ENCODE results near the gene KCNQ2.

Gene KCNQ2

DNA sequence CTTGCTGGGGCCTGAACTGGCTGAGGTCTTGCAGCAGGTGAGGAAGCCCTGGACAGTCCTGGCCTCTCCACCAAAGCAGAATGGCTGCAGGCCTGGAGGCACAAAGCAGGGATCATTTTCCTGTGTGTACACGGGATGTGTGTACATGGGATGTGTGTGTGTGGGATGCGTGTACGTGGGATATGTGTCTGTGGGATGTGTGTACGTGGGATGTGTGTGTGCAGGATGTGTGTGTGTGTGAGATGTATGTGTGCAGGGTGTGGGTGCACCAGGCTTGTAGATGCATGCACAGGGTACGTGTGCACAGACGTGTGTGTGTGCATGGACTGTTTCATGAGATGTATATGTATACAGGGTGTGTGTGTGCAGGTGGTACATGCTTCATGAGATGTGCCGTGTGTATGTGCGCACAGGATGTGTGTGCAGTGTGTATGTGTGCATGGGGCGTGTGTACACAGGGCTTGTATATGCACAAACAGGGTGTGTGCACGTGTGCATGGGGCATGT, 103.4 kb downstream of the KCNQ2 start:
- no peak for DNase-seq (ENCODE audit: low read depth)

DNA sequence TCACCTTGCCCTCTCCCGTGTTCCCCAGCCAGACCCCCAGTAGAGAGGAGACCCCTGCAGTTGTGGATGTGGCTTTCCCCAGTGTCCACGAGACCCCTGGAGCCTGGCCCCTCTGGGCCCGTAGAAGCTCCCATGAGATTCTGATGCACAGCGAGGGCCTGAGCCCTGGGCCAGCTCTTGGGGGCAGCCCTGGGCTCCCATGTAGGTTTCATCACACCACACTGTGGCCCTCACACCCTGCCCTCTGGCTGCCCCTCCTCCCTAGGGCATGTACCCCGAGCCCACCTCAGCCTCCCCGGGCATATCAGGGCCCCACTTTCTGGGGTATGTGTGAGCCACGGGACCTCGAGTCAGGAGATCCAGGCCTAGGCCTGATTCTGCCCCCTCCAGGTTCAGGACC, 104.3 kb downstream of the KCNQ2 start:
- no peak for DNase-seq (ENCODE audit: low read depth)

DNA sequence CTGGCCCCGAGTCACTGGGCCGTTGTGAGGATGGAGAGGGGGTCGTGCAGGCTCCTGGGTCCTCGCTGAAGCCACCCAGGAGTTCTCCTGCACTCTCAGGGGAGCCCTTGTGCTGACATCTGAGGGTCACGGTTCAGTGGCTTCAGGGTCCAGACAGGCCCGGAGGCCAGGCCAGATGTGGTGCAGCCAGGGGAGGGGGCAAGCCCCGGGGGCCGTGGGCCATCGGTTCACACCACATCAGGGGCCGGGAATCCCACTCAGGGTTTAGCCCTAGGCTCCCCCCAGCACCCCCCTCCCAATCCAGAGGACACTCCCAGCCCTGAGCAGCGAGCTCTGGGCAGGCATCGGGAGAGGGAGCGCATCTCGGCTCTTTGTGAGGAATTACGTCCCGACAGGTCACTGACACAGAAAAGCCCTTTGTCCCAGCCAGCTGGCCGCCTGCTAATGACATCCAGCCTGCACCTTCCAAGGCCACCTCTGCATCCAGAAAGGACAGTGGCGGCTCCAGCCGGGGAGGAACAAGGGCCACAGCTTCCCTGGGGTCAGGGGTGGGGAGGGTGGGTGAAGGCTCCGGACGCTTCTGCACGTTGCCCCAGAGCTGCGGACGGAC, 104.9 kb downstream of the KCNQ2 start:
- DNase-seq (ENCODE audit: low read depth), result no peak

DNA sequence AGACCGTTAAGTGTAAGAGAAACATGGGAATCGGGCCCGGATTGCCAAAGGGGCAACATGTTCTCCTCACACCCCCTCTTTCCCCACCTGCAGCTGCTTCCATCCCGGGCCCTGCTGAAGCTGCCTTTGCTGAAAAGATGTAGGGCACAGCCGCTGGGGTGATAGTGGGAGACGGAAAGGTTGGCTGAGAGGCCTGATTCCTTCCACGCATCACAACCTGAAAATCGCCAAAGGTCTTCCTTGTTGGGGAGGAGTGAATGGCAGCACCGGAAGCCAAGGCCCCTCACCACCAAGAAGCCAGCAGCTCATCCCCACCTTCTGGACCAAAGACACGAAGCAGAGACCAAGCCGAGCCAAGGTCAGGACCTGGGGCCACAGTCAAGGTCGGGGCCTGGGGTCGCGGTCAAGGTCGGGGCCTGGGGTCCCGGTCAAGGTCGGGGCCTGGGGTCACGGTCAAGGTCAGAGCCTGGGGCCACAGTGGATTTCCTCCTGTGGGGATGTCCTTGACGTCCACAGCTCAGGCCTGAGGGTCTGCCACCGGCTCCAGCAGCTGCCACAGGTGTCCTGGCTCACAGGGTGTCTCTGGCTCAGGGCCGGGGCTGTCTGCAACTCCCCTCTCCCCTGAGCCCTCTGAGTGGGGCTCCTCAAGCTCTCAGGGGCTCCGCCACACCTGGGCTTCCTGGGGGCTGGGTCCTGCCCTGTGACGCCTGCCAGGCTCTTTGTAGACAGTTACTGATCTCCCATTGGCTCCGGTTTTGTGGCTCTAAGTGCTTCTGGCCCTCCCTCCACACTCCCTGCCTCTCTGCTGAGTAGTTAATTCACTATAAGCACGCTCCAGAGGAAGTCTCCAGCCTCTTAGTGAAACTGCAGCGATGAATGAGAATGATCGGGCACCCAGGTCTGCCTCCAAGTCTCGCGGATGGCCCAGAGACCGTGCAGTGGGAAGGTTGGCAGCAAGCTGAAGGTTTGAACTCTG, 105.8 kb downstream of the KCNQ2 start:
- DNase-seq (ENCODE audit: low read depth), result no peak

DNA sequence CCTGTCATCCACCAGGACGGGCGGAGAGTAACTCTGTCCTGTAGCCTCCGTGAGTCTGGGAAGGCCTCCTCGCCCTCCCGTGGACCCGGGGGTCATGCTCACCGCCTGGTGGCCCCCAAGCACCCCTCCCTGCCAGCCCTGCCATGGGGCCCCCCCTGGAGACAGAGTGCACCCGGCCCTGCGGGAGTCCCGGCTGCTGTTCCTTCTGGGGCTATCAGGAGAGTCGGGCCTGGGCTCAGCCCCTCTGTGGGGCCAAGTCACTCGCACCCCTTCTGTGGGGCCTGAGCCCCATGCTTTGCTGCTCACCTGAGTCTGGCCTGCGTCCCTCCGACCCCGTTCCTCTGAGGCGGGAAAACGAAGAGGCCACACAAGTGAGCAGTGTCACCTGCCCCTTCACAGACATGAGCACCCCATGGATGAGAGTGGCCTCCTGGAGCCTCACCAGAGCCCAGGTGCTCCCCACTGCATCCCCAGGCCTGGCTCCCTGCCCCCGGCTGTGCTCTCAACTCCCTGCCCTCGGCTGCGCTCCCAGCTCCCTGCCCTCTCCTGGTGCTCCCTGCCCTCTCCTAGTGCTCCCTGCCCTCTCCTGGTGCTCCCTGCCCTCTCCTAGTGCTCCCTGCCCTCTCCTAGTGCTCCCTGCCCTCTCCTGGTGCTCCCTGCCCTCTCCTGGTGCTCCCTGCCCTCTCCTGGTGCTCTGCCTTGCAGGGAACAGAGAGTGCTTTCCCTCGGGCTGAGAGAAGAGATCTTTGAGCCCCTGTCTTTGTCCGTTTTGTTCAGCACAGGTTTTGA, 106.7 kb downstream of the KCNQ2 start:
- DNase-seq (ENCODE audit: low read depth), result no peak

DNA sequence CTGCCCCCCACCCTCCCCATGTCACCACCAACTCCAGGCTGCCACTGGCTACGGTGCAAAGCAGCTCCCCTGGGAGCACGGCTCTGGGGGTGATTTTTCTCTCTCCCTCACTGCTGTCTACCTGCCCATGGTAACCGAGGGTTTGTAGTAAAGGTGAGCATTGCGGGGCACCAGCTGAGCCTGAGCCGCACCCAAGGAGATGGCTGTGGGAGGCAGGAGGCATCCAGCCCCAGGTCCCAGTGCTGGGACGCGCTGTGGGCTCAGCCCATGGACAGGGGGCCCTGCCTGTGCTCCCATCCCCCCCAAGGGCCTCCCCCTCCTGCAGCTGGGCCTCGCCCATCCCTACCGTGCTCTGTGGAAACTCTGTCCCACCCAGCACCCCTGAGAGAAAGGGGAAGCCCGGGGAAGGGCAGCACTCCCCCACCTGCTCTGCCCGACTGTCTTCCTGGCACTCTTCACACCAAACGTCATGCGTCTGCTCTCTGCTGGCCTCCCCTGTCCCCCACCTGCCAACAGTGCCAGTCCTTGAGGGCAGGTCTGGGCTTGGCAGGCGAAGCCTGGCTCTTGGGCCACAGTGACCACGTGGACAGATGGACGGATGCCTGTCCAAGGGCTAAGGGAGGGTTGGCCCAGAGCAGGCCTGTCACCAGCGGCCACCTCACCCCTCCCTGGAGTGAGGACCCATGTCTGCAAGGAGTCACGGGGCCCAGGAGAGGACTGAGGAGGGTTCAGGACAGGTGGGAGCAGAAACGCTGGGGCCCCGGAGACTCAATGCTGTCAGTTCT, 107.5 kb downstream of the KCNQ2 start:
- no peak for DNase-seq (ENCODE audit: low read depth)

DNA sequence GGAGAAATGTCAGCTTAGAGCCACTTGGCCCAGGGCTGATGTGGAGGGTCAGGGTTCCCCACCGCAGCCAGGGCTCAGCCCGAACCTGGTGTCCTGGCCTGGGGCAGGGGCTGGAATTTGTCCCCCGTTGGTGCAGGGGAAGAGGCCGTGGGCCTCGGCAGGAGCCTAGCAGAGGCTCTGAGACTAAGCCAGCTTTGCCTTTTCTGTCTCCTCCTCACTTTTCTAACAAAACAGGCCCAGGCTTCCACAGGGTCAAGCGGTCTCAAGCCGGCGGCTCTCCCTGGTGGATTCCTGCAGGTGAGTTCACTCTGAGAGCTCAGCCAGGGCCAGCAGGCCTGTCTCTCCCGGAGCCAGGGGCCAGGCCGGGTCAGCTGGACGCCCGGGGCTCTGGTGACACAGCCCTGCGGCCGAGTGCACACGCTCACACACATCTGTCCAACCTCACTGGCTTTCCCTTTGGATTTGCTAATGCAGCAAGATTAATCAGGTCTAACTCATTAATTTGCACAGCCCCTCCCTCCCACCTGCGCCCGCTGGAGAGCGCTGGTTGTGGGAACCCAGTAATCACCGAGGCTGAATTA, 108.4 kb downstream of the KCNQ2 start:
- no peak for DNase-seq (ENCODE audit: low read depth)

DNA sequence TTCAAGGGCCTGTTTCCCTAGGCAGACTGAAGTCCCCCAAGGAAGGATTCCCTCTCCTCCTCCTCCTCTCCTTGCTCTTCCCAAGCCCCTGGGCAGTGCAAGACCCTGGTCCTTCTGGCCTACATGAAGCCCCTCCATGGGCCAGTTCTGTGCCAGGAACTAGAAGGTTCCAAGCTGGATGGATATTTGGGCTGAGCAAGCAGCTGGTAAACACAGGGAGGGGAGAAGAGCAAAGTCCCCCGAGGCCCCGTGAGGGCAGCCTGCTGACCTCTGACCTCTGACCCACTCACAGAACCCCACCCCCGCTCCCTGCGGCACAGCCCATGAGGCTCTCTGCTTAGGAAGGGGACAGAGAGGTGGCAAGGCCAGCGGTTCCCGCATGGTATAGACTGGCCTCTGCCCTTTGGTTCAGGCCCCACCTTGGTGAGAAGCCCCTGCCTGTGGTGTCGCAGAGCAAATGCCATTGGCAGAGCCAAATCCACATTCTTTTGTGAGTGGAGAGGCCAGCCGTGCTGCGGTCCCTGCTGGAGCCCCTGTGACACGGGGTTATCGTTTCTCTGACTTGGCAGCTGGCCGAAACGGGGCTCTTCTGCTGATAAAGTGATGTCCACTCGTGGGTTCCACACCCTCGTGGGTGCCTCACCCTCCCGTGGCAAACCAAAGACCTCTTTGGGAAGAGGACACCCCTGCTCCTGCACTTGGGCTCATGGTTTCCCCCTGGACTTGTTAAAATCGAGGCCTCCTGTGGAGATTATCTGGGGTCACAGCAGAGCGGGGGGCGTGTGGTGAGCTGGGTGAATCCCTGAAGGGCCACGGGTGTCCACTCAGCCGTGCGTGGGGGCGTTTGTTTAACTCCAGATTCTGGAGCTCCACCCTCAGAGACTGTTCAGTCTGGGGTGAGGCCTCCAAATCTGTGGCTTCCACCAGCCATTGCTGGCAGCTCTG, 109.2 kb downstream of the KCNQ2 start:
- DNase-seq (ENCODE audit: low read depth), result no peak

DNA sequence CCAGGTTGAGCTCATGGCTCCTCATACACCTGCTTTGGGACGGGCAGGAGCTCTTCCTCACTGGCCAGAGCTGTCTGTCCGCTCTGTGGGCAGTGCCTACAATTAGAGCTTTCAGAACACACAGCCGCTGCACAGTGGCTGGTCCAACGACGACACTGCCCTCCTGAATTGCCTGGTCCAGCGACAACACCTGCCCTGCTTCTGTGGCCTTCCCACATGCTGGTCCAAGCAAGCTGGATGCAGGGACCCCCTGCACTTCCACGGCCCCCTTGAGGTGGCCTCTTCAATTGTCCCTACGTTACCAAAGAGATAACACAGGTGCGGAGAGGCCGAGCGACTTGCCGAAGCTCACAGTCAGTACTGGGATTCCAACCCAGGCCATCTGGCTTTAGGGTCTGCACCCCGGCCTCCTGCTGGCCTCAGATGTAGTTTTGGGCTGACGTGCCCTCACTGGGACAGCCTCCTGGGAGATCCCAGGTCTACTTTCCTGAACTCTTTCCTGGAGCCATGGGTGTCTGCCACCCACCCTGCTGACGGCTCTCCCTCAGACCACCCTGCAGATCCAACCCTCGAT, 109.9 kb downstream of the KCNQ2 start:
- no peak for DNase-seq (ENCODE audit: low read depth)

DNA sequence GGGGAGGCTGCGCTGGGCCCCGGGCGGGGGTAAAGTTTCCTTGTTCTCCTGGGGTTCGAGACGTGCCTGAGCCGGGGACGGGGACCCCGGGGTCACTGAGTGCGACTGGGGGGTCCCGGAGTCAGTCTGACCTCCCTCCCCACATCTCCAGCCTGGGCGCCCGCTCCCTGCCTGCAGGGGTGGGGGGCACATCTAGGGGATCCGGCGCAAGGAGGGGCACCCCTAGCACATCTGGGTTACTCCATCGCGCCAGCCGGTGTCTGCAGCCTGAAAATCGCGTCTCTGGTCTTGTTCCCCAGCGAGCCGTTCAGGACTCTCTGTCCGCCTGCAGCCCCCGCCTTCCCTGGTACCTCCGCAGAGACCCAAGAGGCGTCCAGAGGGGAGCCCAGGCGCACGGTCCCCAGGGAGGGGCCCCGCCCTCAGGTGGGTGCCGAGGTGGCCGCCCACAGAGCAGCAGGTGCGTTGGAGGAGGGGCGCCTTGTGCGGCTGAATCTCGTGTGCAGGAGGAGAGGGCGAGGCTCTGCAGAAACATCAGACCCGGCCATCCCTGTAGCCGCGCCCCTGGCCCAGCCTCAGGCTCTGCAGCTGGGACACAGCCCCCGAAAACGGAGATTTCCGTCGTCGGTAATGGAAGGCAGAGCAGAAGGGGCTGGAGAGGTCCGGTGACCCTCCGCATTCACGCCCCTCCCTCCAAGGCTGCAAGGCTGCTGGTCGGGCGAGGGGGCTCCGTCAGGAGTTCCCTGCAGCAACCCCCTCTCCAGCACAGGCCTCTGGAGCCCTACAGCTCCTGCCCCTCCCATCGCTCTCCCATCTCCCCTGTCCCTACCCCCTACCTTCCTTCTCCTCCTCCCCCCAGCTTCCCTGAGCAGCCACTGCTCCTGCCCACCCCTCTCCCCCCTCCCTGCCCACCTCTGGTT, 110.7 kb downstream of the KCNQ2 start:
- no peak for DNase-seq (ENCODE audit: low read depth)

DNA sequence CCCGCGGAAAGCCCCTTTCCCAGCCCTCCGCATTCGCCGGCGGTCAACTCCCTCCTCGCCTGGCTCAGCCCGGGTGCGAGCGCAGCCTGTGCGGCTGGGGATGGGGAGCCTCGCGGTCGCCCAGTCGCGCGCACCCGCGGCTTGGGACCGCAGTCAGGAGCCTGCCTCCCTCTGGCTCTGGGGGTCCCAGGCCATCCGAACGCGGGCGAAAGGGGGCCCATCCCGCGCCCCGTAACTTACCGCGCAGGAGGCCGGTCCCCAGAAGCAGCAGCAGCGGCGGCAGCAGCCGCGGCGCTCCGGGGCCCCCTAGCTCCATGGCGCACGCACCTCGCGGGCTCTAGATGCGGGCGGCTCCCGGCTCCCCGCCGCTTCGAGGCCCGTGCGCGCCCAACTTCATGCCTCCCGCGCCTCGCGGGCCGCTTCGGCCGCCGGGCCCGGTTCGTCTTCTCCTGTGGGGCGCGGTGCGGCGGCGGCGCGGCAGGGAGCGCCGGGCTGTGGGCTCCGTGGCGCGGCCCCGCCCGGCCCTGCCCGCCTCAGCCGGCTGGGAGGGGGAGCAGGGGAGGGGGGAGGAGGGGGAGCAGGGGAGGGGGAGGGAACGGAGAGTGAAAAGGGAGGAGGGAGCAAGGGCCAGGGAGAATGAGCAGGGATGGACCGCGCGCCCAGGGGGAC, 111.5 kb downstream of the KCNQ2 start, which contains the start of gene CHRNA4:
TSS of gene CHRNA4 (minus strand) at position 500 of the 669 bp plus-strand sequence. CDS start at position 316, 184 bp downstream.
- DNase-seq (ENCODE audit: low read depth), result no peak

DNA sequence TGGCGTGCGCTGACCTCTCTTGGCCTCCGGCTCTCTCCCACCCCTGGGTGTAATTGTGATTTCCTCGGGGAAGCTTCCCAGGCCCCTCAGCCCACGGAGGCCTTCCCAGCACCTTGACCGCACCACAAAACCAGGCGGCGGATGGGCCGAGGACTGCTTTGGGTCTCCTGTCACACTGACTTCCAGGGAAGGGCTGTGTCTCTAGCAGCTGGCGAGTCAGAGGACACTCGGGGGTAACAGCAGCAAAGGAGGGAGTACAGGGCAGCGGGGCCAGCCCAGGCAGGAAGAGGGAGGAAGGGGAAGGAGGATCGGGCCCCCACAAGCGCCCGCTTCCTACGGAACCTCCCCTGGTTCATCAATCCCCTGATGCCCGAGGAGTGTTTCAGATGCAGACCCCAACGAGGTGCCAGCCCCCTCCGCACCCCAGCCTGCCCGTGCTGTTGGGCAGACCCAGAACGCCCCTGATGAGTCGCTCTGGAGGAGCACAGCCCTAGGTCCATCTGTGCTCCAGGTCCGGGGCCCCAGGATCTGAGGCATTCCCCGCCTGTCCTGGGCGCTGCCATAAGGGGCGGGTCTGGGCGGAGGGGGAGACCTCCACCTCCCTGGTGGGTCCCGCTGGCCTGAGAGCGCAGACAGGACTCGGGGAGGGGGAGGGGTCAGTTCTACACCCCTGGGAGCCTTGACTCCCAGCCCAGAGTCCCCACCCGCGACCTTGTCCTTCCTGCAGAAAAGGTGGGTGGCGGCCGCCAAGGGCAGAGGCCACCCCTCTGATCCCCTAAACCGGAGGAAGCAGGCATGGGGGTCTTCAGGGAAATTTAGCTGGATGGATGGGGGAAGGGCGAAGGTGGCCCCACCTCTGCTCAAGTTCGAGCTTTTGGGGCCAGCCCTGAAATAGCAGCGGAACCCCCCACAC, 112.3 kb downstream of the KCNQ2 start:
- no peak for DNase-seq (ENCODE audit: low read depth)

DNA sequence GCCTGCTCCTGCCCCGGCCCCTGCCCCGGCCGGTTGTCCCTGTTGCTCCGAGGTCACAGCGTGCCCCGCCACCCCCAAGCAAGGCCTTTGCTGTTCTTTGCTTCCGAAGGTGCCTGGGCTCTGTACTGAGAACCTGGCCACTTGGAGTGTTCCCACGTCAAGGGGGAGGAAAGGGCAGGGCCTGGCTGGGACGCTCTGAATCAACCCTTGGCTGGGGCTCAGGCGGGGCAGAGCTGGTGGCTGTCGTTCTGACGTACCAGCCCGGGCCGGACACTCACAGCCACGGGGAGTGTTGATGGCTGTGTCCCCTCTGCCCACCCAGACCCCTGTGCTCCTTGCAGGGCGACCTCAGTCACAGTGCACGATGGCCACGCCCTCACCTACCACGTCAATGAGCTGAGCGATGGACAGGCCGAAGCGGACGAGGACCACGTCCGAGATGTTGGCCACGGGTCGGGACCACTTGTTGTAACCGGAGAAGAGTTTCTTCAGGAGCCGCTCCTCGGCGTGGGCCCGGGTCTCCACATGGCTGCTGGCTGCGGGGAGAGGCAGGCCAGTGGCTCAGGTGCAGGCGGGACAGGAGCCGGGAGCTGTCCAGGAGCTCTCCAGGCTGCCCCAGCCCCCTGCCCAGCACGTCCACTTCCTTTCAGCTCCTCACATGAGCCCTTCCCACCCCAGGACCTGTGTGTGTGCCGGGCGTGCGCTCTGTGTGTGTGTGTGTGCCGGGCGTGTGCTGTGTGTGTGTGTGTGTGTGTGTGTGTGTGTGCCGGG, 113.1 kb downstream of the KCNQ2 start:
- DNase-seq (ENCODE audit: low read depth), result no peak

DNA sequence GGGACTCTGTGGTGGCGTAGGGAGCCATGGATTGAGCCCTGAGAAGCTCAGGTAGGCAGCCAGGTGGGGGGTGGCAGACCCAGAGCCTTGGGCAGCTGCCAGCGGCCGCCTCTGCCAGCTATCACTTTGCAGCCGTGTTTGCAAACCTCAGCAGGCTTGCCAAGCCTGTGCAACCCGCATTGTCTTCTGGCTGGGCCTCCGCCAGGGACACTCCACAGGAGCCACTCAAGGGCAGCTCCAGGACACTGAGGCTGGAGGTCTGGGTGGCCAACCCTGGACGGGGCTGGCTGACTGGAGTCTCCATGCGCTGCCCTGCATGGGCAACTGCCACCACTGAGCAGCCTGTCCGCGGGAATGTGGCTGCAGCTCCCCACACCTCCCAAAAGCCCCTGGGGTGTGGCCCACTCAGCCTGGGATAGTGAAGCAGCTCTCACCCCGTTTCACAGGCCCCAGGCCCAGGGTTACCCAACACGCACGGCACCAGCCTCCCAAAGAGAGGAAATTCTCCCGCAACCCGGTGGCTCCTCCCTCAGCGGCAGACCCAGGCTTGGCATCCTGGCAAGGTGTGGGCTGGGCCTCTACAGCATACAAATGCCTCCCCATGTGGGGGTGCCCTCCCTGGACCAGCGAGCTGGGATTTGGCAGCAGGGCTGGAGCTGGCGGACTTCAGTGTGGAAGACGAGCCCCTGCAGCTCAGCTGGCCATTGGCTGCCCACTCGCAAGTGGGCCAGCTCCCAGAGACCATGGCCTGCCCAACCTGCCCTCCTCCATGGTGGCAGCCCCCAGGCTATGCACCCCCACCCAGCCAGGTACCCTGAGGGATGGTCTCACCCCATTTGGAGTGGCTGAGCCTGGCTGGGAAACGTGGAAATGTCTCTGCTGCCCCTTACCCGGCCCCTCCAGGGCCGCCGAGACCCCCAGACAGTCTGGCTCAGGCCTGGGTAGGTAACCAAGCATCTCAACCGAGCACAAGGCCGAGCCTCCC, 114.2 kb downstream of the KCNQ2 start:
- DNase-seq (ENCODE audit: low read depth), result no peak
